Thyroid gland (tissue), 4 donors: ENCODE data around the gene CEP83. TPM values are rescaled to one million over a fixed set of nuclear protein-coding genes. Genes with fewer than 3 reads are reported as not detected.

Experiments
- DNase-seq, 2 donors: peaks; one replicate each; pipeline ENCODE4 v3.0.0-alpha.2; 2019
- H3K27ac ChIP-seq, 3 donors: fragments of 200-600 bp; sonication (generic); 1 replicate in 2 of 3; 2 replicates in 1 of 3; pipeline ENCODE4 v1.5.1; 2016 to 2019; ENCODE audit warnings: mild to moderate bottlenecking in 1 of 3, moderate library complexity in 1 of 3
- H3K27me3 ChIP-seq: fragments of 200-600 bp; sonication (generic); one replicate; pipeline ENCODE4 v1.5.1; 2019
- H3K36me3 ChIP-seq, 2 donors: fragments of 200-600 bp; sonication (generic); one replicate each; pipeline ENCODE4 v1.5.1; 2016 to 2019
- H3K4me1 ChIP-seq, 2 donors: fragments of 200-600 bp; sonication (generic); one replicate each; pipeline ENCODE4 v1.5.1; 2017 to 2019
- H3K4me3 ChIP-seq, 3 donors: fragments of 200-600 bp; sonication (generic); replicated peaks in 1 of 3; 1 replicate in 2 of 3; 2 replicates in 1 of 3; pipeline ENCODE4 v1.5.1; 2016; ENCODE audit warnings: mild to moderate bottlenecking in 1 of 3
- H3K9me3 ChIP-seq: fragments of 200-600 bp; sonication (generic); one replicate; pipeline ENCODE4 v1.5.1; 2017
- CTCF ChIP-seq, 6 experiments: fragments of 200-600 bp in 3 of 6; fragments of 450-650 bp in 3 of 6; sonication (generic) in 3 of 6; IDR thresholded peaks; one replicate each; pipeline ENCODE4 v1.5.1; 2016 to 2019; ENCODE audit warnings: antibody characterized with exemption in 6 of 6, mild to moderate bottlenecking in 2 of 6, inconsistent platforms in 1 of 6, moderate library complexity in 1 of 6
- POLR2A ChIP-seq, 2 donors: fragments of 450-650 bp; IDR thresholded peaks; one replicate each; pipeline ENCODE4 v1.6.1; 2017; ENCODE audit warnings: antibody characterized with exemption in 2 of 2, mild to moderate bottlenecking in 2 of 2, moderate library complexity in 1 of 2
- WGBS, 2 donors: methylation state at CpG; one replicate each; pipeline ENCODE4 v1.1.5; 2017; 5-methylcytosine and 5-hydroxymethylcytosine counted together
- intact Hi-C: fragments of 100-400 bp; cut with DNase I; formaldehyde crosslinking; loops from one replicate; pipeline ENCODE4 v1.15.1; 2023
- total RNA-seq, 4 donors: library from RNA; depleted of rRNA; stranded (reverse); fragments of >200 nt; gene quantifications; one replicate each; pipeline ENCODE4 v1.2.3, GENCODE V29; 2016

Gene CEP83
- total RNA-seq, 4 donors from 2014 or later = 24.1 to 41.9 (median 29.4) TPM

GRCh38 chr12:94267921-94268471 lies 191.7 kb downstream of the CEP83 start:
- Histone ChIP-seq H3K36me3 (no peaks in the 10 kb centered on the region), H3K4me3 (no peak overlapping the region), H3K27ac (peak overlapping the region in 1 of 3 donors; percentile 57), H3K9me3 (no peaks in the 10 kb centered on the region), H3K4me1 (peaks cover 15 to 17% of the 10 kb centered on the region in 2 donors), H3K27me3 (no peaks in the 10 kb centered on the region)
- 86 to 88% methylated on average over 5 of the region's 5 CpGs for WGBS, 2 donors
- no peak for DNase-seq
- intact Hi-C loops = no loop called here
- TF ChIP-seq POLR2A (IDR thresholded peaks at IDR 0.05) (no peak), CTCF (IDR thresholded peaks at IDR 0.05) (no peak)

- H3K27me3 ChIP-seq = no peaks in the 10 kb centered on the region
- H3K9me3 ChIP-seq = no peaks in the 10 kb centered on the region
- TF ChIP-seq POLR2A (IDR thresholded peaks at IDR 0.05) = no peak
- no peak for TF ChIP-seq CTCF (IDR thresholded peaks at IDR 0.05)
- H3K27ac ChIP-seq = peak overlapping the region in 1 of 3 donors; percentile 57
- no peaks in the 10 kb centered on the region for H3K36me3 ChIP-seq
- DNase-seq = no peak
- intact Hi-C loops = no loop called here
- no peak overlapping the region for H3K4me3 ChIP-seq
- 59 to 77% methylated on average over 3 of the region's 3 CpGs for WGBS, 2 donors
- peaks cover 19 to 21% of the 10 kb centered on the region in 2 donors for H3K4me1 ChIP-seq
Observed at GRCh38 chr12:94267537-94267872, 192.2 kb downstream of the CEP83 start.

GRCh38 chr12:94266796-94267536 lies 192.7 kb downstream of the CEP83 start:
- TF ChIP-seq CTCF (IDR thresholded peaks at IDR 0.05) (no peak), POLR2A (IDR thresholded peaks at IDR 0.05) (no peak)
- Histone ChIP-seq H3K27ac (peak overlapping the region in 1 of 3 donors; percentile 57), H3K36me3 (no peaks in the 10 kb centered on the region), H3K4me3 (no peak overlapping the region), H3K4me1 (peaks cover 20 to 23% of the 10 kb centered on the region in 2 donors), H3K9me3 (no peaks in the 10 kb centered on the region), H3K27me3 (no peaks in the 10 kb centered on the region)
- DNase-seq = no peak
- intact Hi-C loops = no loop called here
- 69 to 81% methylated on average over 11 of the region's 11 CpGs for WGBS, 2 donors

GRCh38 chr12:94265966-94266745 lies 193.5 kb downstream of the CEP83 start:
- Histone ChIP-seq H3K27ac (peak overlapping the region in 1 of 3 donors; percentile 31), H3K4me3 (no peak overlapping the region), H3K4me1 (peaks cover 28 to 31% of the 10 kb centered on the region in 2 donors), H3K36me3 (no peaks in the 10 kb centered on the region), H3K27me3 (no peaks in the 10 kb centered on the region), H3K9me3 (no peaks in the 10 kb centered on the region)
- intact Hi-C loops = no loop called here
- no peak for DNase-seq
- no peak for TF ChIP-seq POLR2A (IDR thresholded peaks at IDR 0.05)
- TF ChIP-seq CTCF (IDR thresholded peaks at IDR 0.05) = no peak
- 91 to 95% methylated on average over 14 of the region's 14 CpGs for WGBS, 2 donors

GRCh38 chr12:94265539-94265938 lies 194.1 kb downstream of the CEP83 start:
- peaks cover 31 to 35% of the 10 kb centered on the region in 2 donors for H3K4me1 ChIP-seq
- DNase-seq = no peak
- intact Hi-C loops = no loop called here
- H3K4me3 ChIP-seq = no peak overlapping the region
- no peak overlapping the region for H3K27ac ChIP-seq
- no peaks in the 10 kb centered on the region for H3K27me3 ChIP-seq
- 88 to 89% methylated on average over 7 of the region's 7 CpGs for WGBS, 2 donors
- no peaks in the 10 kb centered on the region for H3K9me3 ChIP-seq
- TF ChIP-seq CTCF (IDR thresholded peaks at IDR 0.05) (no peak), POLR2A (IDR thresholded peaks at IDR 0.05) (no peak)
- H3K36me3 ChIP-seq = no peaks in the 10 kb centered on the region
